ENCODE data around the gene MAPK8IP1. TPM values are rescaled to one million over a fixed set of nuclear protein-coding genes. Genes with fewer than 3 reads are reported as not detected.

The MAPK8IP1 gene
- total RNA-seq, 4 donors from 2014 or later: 9.5 to 25.1 (median 17.4) TPM

GRCh38 chr11:45933131-45933831 is 47.8 kb downstream of the MAPK8IP1 start:
- Histone ChIP-seq H3K27ac (no peak overlapping the region), H3K36me3 (peaks cover 33 to 36% of the 10 kb centered on the region in 2 donors), H3K4me1 (peaks cover 6 to 15% of the 10 kb centered on the region in 2 donors), H3K27me3 (no peaks in the 10 kb centered on the region), H3K4me3 (replicated peaks in 1 of 3) (no peak overlapping the region), H3K9me3 (no peaks in the 10 kb centered on the region)
- TF ChIP-seq POLR2A (IDR thresholded peaks at IDR 0.05) (no peak), CTCF (IDR thresholded peaks at IDR 0.05) (no peak)
- intact Hi-C loops (cut with DNase I): no loop called here
- DNase-seq: no peak
- 78 to 89% methylated on average over 15 of the region's 15 CpGs for WGBS, 2 donors

- no peak for DNase-seq
- H3K27ac ChIP-seq: no peak overlapping the region
- TF ChIP-seq CTCF (IDR thresholded peaks at IDR 0.05): no peak
- TF ChIP-seq POLR2A (IDR thresholded peaks at IDR 0.05): no peak
- no peak overlapping the region for H3K4me3 ChIP-seq (replicated peaks in 1 of 3)
- WGBS, 2 donors: 93% methylated on average over 15 to 18 of the region's 21 CpGs
- H3K4me1 ChIP-seq: peaks cover 6 to 15% of the 10 kb centered on the region in 2 donors
- intact Hi-C loops (cut with DNase I): no loop called here
- H3K27me3 ChIP-seq: no peaks in the 10 kb centered on the region
- no peaks in the 10 kb centered on the region for H3K9me3 ChIP-seq
- peaks cover 33 to 36% of the 10 kb centered on the region in 2 donors for H3K36me3 ChIP-seq
Measured at GRCh38 chr11:45933846-45934579, 48.6 kb downstream of the MAPK8IP1 start.

- intact Hi-C loops (cut with DNase I): no loop called here
- Histone ChIP-seq H3K27ac (no peak overlapping the region), H3K4me1 (peaks cover 6 to 12% of the 10 kb centered on the region in 2 donors), H3K36me3 (peaks cover 33 to 36% of the 10 kb centered on the region in 2 donors), H3K9me3 (no peaks in the 10 kb centered on the region), H3K4me3 (replicated peaks in 1 of 3) (no peak overlapping the region), H3K27me3 (no peaks in the 10 kb centered on the region)
- 86 to 89% methylated on average over 12 of the region's 12 CpGs for WGBS, 2 donors
- no peak for TF ChIP-seq POLR2A (IDR thresholded peaks at IDR 0.05)
- no peak for TF ChIP-seq CTCF (IDR thresholded peaks at IDR 0.05)
- no peak for DNase-seq
Measured at GRCh38 chr11:45934580-45935318, 49.3 kb downstream of the MAPK8IP1 start.

- Histone ChIP-seq H3K4me1 (peaks cover 0 to 4% of the 10 kb centered on the region in 2 donors), H3K4me3 (replicated peaks in 1 of 3) (no peak overlapping the region), H3K27me3 (no peaks in the 10 kb centered on the region), H3K27ac (no peak overlapping the region), H3K36me3 (peaks cover 33 to 36% of the 10 kb centered on the region in 2 donors), H3K9me3 (no peaks in the 10 kb centered on the region)
- DNase-seq: no peak
- intact Hi-C loops (cut with DNase I): no loop called here
- WGBS, 2 donors: 93 to 94% methylated on average over 8 of the region's 8 CpGs
- TF ChIP-seq CTCF (IDR thresholded peaks at IDR 0.05) (no peak), POLR2A (IDR thresholded peaks at IDR 0.05) (no peak)
Measured at GRCh38 chr11:45935349-45936064, 50.1 kb downstream of the MAPK8IP1 start.

All from thyroid gland (tissue), 4 donors.